RWPE1 (cell line): Measurements from ENCODE around the gene KRR1.
"Not testable (repeated sequence)": the region's sequence is repeated elsewhere in the genome, so short reads cannot be mapped to it uniquely, and the experiment has no call there.

Source experiments
- CTCF ChIA-PET: fragments of 350-600 bp; sonication (Branson Sonifier 250); formaldehyde crosslinking; extraction: SDS; loops from one replicate; lab custom pipeline; 2021; lab: Yijun Ruan, JAX
- POLR2A ChIA-PET: fragments of 400-600 bp; formaldehyde crosslinking; extraction: SDS; loops from one replicate; lab custom pipeline; 2020; ENCODE audit warnings: antibody characterized with exemption; ENCODE audit not compliant: low non-redundant PET; lab: Yijun Ruan, JAX
- DNase-seq: peaks from one replicate; pipeline ENCODE4 v3.0.0; 2012; ENCODE audit warnings: low spot score
- H3K27ac ChIP-seq: fragments of 450-650 bp; 2 replicates; pipeline ENCODE4 v1.5.1; 2017
- TF ChIP-seq, protein P1 (sequence below): fragments of 450-650 bp; conservative IDR thresholded peaks from 2 replicates; pipeline ENCODE4 v1.5.1; 2017; ENCODE audit warnings: low read depth, mild to moderate bottlenecking

Gene KRR1

DNA sequence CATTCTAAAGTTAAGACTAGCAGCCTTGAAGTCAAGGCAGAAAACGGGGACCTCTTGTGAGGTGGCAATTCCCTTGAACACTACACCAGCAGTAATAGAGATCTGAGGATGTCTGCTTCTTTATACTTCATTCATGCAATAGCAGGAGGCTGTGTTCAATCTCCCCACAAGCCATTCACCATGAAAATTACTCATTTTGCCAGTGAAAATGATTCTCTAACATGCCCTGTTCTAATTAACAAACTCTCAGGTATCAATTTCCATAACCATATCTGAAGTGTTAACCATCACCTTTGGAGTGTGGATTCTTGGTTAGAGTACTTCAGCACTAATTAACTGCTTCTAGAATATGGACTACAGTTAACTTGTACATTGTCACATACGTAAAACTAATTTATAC, 34.3 kb downstream of the KRR1 start:
- TF ChIP-seq, protein P1, sequence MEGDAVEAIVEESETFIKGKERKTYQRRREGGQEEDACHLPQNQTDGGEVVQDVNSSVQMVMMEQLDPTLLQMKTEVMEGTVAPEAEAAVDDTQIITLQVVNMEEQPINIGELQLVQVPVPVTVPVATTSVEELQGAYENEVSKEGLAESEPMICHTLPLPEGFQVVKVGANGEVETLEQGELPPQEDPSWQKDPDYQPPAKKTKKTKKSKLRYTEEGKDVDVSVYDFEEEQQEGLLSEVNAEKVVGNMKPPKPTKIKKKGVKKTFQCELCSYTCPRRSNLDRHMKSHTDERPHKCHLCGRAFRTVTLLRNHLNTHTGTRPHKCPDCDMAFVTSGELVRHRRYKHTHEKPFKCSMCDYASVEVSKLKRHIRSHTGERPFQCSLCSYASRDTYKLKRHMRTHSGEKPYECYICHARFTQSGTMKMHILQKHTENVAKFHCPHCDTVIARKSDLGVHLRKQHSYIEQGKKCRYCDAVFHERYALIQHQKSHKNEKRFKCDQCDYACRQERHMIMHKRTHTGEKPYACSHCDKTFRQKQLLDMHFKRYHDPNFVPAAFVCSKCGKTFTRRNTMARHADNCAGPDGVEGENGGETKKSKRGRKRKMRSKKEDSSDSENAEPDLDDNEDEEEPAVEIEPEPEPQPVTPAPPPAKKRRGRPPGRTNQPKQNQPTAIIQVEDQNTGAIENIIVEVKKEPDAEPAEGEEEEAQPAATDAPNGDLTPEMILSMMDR: no peak
- POLR2A ChIA-PET: no interaction called here
- no peak for DNase-seq
- CTCF ChIA-PET: interaction anchor here (0.6 kb wide), 1 partner anchor 1471 kb away, joined by 3 read pairs; no protein-coding TSS in a partner anchor
- H3K27ac ChIP-seq: no peak overlapping the region

DNA sequence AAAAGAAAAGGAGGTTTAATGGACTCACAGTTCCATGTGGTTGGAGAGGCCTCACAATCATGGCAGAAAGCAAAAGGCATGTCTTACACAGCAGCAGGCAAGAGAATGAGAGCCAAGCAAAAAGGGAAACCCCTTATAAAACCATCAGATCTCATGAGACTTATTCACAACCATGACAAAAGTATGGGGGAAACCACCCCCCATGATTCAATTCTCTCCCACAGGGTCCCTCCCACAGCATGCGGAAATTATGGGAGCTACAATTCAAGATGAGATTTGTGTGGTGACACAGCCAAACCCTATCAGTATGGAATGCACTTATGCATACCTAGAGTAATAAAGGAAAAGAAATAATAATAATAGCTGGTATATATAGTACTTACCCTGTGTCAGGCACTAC, 35.3 kb downstream of the KRR1 start:
- TF ChIP-seq, protein P1: no peak
- CTCF ChIA-PET: no interaction called here
- POLR2A ChIA-PET: no interaction called here
- no peak overlapping the region for H3K27ac ChIP-seq
- DNase-seq: no peak

DNA sequence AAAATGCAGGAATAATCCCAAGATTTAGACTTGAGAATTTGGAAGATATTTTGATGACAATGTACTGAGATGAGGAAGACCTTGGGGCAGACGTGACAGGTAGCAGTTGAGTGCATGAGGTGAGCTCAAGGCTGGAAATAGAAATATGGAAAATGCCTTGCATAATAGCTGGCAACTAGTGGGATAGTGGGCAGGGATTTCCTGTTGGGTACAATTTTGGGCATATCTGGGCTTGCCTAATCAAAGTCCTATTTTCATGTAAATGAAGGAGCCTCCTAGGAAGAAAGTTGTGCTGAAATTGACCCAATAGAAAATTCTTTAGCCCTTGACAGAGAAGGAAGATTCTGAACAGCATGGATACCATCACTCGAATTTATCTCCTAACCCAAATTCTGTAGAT, 37.3 kb downstream of the KRR1 start:
- CTCF ChIA-PET: no interaction called here
- POLR2A ChIA-PET: no interaction called here
- H3K27ac ChIP-seq: no peak overlapping the region

GRCh38 chr12:75471902-75472890, 39.2 kb downstream of the KRR1 start:
- POLR2A ChIA-PET: no interaction called here
- no peak for DNase-seq
- TF ChIP-seq, protein P1: no peak
- H3K27ac ChIP-seq: no peak overlapping the region
- CTCF ChIA-PET: interaction anchor here (0.6 kb wide), 1 partner anchor 12 kb away, joined by 3 read pairs; no protein-coding TSS in a partner anchor

More for the DNA sequence above, 37.3 kb downstream of the KRR1 start:
- DNase-seq: no peak
- TF ChIP-seq, protein P1: no peak

- DNase-seq: no peak
- ChIA-PET CTCF (interaction anchor here (0.9 to 1.2 kb wide), 2 partner anchors 12 to 20 kb away, joined by 3 to 4 read pairs; partner anchors contain the start of gene GLIPR1), POLR2A (no interaction called here)
- no peak overlapping the region for H3K27ac ChIP-seq
- TF ChIP-seq, protein P1: no peak
Measured at GRCh38 chr12:75460204-75460603, 51.2 kb downstream of the KRR1 start.

DNA sequence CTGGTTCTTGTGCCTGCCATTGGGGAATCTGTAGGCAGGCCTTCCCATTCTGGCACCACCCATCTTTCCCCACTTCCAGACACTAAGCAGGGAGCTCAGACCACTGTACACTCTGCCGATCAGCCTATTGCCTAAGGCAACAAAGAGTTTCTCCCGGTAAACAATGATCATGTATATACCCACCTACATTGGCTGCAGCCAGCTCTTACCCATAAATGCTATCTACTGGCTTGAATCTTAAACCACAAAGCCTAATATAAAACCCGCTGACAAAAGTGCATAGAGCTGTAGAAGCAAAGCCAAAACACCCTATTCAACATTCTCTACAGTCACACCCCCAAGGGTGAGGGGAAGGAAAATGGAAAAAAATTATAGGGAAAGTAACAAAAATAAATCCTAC, 51.7 kb downstream of the KRR1 start:
- TF ChIP-seq, protein P1: no peak
- ChIA-PET POLR2A (no interaction called here), CTCF (interaction anchor here (0.6 to 0.9 kb wide), 2 partner anchors 12 to 610 kb away, joined by 3 read pairs; no protein-coding TSS in a partner anchor)
- H3K27ac ChIP-seq: no peak overlapping the region
- no peak for DNase-seq

DNA sequence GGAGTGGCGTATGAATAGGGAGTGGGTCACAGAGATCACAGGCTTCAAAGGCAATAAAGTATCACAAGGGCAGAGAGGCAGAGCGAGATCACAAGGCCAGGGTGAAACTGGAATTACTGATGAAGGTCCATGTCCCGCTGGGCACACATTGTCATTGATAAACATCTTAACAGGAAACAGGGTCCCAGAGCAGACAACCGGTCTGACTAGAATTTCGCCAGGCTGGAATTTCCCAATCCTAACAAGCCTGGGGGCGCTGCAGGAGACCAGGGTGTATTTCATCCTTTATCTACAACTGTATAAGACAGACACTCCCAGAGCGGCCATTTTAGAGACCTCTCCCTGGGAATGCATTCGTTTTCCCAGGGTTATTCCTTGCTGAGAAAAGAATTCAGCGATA, 53.5 kb downstream of the KRR1 start:
- POLR2A ChIA-PET: not testable (repeated sequence)

More for the DNA sequence above, 53.5 kb downstream of the KRR1 start:
- not testable (repeated sequence) for H3K27ac ChIP-seq, DNase-seq
- CTCF ChIA-PET: interaction anchor here (1.2 kb wide), 1 partner anchor 11 kb away, joined by 3 read pairs; no protein-coding TSS in a partner anchor
